Right lung (tissue), 5 donors: ENCODE results near the gene OLIG1. TPM values are rescaled to one million over a fixed set of nuclear protein-coding genes. Genes with fewer than 3 reads are reported as not detected.

Experiments
- DNase-seq, 2 donors: peaks; one replicate each; pipeline ENCODE4 v3.0.0-alpha.2; 2013
- polyA plus RNA-seq, 5 donors: library from polyadenylated mRNA; unstranded; fragments of 120-200 nt; gene quantifications; one replicate each; pipeline versions ENCODE4 v1.2.1 to v1.2.3, GENCODE V29; 2013; ENCODE audit warnings: inconsistent platforms in 1 of 5, low replicate concordance in 1 of 5; ENCODE audit not compliant: insufficient read length in 5 of 5, insufficient read depth in 1 of 5

OLIG1 gene
- polyA plus RNA-seq, 5 donors, result 0.10 to 0.50 (median 0.31) TPM; not detected in 2

GRCh38 chr21:33030633-33031032, 39.3 kb upstream of the OLIG1 start:
- DNase-seq, result no peak

- no peak for DNase-seq
Observed at GRCh38 chr21:33031152-33031911, 38.6 kb upstream of the OLIG1 start.

- no peak for DNase-seq
Observed at GRCh38 chr21:33032434-33033047, 37.4 kb upstream of the OLIG1 start.

GRCh38 chr21:33033094-33033951, 36.6 kb upstream of the OLIG1 start:
- DNase-seq, result no peak

- no peak for DNase-seq
Observed at GRCh38 chr21:33033961-33034413, 36.0 kb upstream of the OLIG1 start.

GRCh38 chr21:33035147-33035546, 34.8 kb upstream of the OLIG1 start:
- DNase-seq, result no peak

GRCh38 chr21:33036430-33037162, 33.3 kb upstream of the OLIG1 start:
- no peak for DNase-seq

- no peak for DNase-seq
Observed at GRCh38 chr21:33037501-33037900, 32.4 kb upstream of the OLIG1 start.

- DNase-seq, result no peak
Observed at GRCh38 chr21:33039536-33039935, 30.4 kb upstream of the OLIG1 start.

- no peak for DNase-seq
Observed at GRCh38 chr21:33040215-33040614, 29.7 kb upstream of the OLIG1 start.

GRCh38 chr21:33041981-33042380, 28.0 kb upstream of the OLIG1 start:
- DNase-seq, result no peak

- no peak for DNase-seq
Observed at GRCh38 chr21:33042812-33043211, 27.1 kb upstream of the OLIG1 start.

GRCh38 chr21:33046455-33046854, 23.5 kb upstream of the OLIG1 start:
- no peak for DNase-seq

- DNase-seq, result no peak
Observed at GRCh38 chr21:33047231-33047630, 22.7 kb upstream of the OLIG1 start.

- DNase-seq, result no peak
Observed at GRCh38 chr21:33051925-33052324, 18.0 kb upstream of the OLIG1 start.

- DNase-seq, result no peak
Observed at GRCh38 chr21:33053951-33054350, 16.0 kb upstream of the OLIG1 start.

- DNase-seq, result no peak
Observed at GRCh38 chr21:33055991-33056390, 13.9 kb upstream of the OLIG1 start.

- no peak for DNase-seq
Observed at GRCh38 chr21:33057385-33057940, 12.5 kb upstream of the OLIG1 start.

GRCh38 chr21:33058527-33058926, 11.4 kb upstream of the OLIG1 start:
- DNase-seq, result no peak

GRCh38 chr21:33058957-33059356, 11.0 kb upstream of the OLIG1 start:
- no peak for DNase-seq

GRCh38 chr21:33059380-33059841, 10.5 kb upstream of the OLIG1 start:
- no peak for DNase-seq
